ENCODE data around the gene GSTT4.
"Not testable (repeated sequence)": the region's sequence is repeated elsewhere in the genome, so short reads cannot be mapped to it uniquely, and the experiment has no call there.

DNA sequence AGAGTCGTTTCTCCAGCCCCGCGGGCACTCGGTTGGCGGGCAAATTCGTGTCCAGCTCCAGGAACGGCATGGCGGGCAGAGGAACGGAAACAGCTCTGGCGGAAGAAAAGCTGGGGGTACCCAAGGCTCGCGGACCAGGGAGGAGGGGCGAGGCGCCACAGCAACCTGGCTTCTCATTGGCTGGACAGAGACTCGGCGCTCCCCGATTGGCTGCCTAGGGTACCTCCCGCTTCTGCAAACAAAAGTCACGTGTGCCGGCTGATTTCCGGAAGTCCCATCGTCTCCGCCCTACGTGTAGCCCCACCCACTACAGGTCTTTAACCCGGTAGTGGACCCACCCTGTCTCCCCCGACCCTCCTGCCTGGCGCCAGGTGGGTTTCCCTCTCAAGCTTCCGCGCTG, 30.9 kb downstream of the GSTT4 start, which contains the start of gene DDT:
- TF ChIP-seq POLR2A, POLR2AphosphoS5 (IDR thresholded peaks at IDR 0.05): not testable (repeated sequence)

Data from transverse colon (tissue), 3 donors.